Stimulated activated CD4-positive, alpha-beta T cell treated with anti-CD3 and anti-CD28 coated beads, Interleukin-2, amount 100 ng/mL, for 48 hours (primary cell): Measurements from ENCODE around the gene PRKG1.
"Not testable (repeated sequence)": the region's sequence is repeated elsewhere in the genome, so short reads cannot be mapped to it uniquely, and the experiment has no call there.

ENCODE experiments used
- DNase-seq, 2 donors: peaks; one replicate each; pipeline ENCODE4 v3.0.0-alpha.2; 2020

PRKG1 gene

DNA sequence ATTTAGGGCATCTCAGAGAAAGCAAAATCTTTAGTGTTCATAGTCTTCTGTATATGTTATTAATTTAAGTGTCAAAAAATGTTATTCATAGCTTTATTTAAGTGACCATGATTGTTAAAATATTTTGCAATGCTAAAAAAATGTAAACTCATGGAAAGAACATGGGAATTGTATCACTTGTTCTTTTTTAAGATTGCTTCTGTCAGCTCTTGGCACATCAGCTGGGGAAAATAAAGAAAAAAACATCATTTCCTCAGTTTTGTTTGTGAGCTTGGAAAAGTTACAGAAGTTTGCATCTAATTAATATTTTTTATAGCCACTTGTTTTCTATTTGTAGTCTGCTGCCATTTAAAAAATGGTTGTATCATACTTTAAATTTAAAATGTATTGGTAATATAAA, 911.0 kb downstream of the PRKG1 start:
- DNase-seq = no peak

DNA sequence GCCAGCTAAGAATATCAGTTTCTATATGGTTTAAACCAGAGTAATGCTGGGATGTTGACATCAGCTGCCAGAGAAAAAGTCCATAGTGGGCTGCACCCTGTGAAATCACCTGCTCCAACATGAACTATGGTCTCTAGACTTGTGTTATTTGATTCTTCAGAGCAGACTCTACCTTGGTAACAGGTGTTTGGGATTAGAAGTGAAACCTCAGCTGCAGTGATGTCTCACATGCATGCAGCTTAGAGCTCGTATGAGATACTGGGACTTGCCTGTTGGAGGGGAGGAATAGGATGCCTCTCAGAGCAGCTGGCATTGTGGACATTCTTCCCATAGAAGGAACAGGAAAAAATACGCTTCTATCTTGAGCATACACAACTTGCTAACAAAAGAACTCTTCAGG, 912.2 kb downstream of the PRKG1 start:
- no peak for DNase-seq

DNA sequence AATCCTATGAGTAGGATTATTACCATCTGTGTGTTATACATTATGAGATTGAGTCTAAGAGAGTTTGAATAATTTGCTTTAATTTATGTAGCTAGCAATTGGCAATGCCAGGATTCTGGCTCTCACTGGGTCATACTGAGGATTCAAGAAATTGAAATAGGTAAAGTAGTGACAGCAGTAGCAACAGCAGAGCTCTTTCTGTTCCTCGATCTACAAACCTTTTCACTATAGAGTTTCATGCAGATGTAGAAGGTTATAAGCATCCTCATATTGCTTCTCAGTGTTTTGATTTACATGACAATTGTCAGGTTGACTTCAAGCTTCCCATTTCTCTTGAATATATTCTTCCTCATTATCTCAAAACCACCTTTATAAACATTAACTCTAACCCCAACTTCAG, 919.2 kb downstream of the PRKG1 start:
- DNase-seq = no peak

DNA sequence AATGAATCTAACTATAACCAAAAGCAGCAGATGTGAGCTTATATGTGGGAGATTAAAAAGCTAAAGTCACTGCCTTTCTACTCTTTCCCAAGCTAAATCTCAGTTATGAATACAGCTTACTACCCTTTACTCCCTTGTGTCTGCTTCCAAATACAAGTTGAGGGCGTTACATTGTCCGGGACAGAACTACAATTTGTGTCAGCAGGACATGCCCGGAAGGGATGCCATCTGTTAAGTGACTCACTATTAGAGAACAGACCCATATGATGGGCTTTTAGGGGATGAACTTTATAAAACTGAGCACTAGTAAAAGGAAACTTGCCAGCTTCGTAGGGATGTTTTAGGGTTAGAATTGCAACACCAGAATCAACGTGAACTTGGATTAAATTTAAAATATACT, 924.8 kb downstream of the PRKG1 start:
- no peak for DNase-seq

DNA sequence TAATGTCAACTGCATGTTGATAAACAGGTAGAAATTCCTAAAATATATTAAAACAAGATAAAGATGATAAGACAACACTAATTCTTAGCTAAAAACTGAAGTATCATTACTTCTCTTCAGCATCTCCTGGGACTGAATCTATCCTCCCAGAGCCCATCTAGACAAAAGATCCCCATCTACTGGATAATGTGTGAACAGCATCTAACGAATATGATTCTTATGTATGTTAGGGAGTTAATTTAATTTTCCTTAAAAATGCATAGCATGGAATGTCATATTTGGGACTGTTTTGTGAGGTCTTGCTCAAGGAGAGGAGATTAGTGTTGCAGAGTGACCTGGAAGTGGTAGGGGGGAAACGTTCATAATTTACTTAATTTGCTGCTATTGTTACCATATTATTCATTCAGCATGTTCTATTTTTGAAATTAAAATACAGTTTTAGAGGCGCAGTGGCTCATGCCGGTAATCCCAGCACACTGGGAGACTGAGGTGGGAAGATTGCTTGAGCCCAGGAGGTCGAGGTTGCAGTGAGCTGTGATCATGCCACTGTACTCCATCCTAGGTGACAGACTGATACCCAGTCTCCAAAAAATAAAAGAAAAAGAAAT, 930.2 kb downstream of the PRKG1 start:
- DNase-seq = no peak

DNA sequence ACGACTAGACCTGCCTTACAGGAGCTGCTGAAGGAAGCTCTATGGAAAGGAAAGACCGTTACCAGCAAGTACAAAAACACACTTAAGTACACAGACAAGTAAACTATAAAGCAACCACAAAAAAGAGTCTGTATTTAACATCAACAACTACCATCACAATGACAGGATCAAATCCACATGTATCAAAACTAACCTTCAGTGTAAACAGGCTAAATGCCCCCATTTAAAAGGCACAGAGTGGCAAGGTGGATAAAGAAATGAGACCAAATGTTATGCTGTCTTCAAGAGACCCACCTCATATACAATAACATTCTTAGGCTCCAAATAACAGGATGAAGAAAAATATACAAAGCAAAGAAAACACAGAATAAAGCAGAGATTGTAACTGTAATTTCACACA, 932.8 kb downstream of the PRKG1 start:
- no peak for DNase-seq

DNA sequence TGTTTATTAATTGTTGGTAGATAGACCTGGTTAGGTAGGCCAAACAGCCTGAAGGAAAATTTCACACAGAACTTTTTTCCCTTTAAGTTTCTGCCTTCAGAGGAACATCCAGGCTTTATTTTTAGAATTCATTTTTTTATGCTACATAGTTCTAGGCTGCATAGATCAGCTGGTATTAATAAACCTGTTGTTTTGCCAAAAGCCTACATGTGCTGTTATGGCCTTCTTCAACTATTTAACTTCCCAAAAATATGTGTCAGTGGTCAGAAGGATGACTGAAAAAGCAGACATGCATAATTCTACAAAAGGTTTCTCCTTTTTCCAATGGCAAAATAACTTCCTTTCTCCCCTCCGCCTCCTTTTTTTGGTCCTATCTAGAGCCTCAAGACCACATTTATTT, 936.8 kb downstream of the PRKG1 start:
- DNase-seq = no peak

DNA sequence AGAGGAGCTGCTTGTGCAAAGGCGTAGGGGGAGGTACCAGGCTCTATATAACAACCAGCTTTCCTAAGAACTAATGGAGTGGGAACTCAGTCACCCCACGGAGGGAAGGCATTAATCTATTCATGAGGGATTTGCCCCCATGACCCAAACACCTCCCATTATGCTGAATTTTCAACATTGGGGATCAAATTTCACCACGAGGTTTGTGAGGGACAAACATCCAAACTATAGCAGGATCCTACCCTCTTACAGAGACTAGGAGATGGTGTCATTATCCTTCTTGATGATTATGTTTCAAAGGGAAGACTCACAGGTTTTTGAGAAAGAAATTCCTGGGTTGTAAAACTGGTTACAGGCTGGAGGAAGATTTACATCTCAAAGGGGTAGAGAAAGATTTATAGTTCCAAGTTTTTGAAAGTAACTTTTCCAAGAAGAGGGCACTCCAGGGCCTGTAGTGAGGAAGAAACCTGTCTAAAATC, 944.8 kb downstream of the PRKG1 start:
- DNase-seq = no peak

DNA sequence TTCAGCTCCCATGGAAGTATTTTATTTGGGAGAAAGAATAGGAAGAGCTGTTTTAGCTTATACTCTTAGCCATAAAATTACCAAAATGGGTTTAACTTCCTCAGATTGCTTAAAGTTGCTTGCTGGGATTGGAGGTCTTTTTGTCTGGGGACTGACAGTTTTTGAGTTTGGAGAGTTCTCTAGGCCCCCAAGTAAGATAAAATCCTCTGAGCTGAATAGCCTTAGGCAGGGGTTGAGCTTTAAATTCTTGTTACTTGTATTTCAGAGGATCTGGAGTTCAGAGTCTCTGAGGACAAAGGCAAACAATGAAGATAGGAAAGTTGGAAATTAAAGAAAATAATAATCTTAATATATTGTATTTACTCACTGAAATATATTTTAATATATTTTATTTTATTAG, 945.4 kb downstream of the PRKG1 start:
- DNase-seq = no peak

DNA sequence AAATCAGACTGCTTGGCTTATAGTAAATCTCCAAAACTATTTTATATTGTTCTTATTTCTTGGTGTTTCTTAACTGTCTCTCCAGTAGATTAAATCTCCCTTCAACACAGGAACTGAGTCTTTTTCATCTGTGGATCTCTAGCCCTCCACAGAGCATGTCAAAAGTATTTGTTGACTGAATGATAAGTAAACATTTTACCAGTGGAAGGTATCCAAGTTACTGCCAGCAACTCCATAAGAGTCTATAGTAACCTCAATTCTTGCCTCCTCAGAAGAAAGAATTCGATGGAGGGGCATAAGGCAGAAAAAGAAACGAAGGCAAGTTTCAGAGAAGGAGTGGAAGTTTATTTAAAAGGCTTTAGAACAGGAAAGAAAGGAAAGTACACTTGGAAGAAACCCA, 945.9 kb downstream of the PRKG1 start:
- no peak for DNase-seq

DNA sequence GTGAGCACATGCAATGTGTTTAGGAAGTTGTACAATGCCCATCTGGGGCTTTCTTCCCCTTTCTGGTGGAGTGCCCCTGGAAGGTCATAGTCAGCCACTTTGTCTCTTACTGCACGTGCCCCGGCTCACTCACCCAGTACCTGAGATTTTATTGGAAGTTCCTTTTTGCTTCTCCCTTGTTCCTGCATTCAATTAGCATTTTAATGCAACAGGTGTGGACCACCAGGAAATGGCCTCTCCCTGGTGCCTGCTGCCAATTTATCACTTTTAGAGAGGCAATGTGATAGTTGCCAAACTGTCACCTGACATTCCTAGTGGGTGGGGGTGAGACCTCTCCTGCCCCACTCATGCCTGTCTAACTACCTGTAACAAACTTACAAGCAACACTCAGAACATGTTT, 946.4 kb downstream of the PRKG1 start:
- no peak for DNase-seq

DNA sequence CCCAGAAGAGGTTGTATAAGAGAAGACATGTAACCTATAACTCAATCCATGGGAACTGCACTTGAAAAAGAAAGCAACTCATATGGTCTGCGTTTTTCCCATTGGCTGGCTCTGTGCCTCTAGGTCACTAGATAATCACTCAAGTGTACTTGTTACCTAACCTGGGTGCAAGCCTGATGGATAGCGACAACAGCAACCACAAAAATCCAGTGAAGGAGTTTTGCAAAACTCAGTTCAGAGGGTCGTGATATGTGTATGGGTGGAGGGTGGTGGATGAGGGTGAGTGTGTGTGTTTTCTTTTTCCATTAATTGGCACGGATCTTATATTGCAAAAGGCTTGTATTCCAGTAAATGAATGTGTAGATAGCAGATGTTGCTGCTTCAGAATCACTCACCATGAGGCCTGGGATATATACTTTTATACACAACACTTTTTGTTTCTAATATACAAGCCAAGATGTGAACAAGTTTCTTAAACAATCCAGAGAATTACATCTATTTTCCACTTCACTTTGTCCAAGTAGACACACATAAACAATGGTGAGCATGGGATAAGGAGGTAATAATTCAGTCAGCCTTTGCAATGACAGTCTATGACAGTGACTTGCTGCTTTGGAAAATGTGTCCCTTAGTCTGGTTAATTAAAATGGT, 952.9 kb downstream of the PRKG1 start:
- no peak for DNase-seq

DNA sequence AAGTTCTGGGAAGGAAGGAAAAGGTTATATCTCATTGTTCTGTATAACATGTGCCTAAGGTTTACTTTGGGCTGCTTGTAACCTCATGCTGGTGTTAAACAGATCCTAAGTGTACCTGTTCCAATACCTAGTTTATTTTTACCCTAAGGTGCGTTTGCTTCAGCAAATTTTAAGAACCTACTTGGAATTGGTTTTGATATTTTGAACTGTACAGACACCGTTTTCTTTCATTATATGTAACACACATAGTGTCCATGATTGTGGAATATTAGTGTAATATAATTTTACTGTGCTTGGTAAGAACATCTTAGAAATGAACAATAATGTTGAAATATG, 954.2 kb downstream of the PRKG1 start:
- no peak for DNase-seq

DNA sequence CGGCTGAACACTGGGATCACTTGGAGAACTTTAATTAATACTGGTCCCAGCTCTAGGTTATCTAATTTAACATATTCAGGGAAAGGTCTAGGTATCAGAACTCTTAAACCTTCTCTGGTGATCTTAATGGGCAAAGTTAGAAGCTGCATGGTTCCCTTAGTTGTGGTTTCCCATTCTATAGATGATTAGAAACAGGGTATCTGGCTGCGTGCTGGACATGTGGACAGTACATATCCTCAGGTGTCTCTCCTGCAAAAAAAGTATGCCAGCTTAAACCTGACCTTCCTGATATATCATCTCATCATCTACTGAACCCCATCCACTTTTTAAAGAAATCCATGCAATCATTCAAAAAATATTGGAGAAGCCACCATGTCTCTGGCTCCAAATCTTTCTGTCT, 955.3 kb downstream of the PRKG1 start:
- DNase-seq = no peak

DNA sequence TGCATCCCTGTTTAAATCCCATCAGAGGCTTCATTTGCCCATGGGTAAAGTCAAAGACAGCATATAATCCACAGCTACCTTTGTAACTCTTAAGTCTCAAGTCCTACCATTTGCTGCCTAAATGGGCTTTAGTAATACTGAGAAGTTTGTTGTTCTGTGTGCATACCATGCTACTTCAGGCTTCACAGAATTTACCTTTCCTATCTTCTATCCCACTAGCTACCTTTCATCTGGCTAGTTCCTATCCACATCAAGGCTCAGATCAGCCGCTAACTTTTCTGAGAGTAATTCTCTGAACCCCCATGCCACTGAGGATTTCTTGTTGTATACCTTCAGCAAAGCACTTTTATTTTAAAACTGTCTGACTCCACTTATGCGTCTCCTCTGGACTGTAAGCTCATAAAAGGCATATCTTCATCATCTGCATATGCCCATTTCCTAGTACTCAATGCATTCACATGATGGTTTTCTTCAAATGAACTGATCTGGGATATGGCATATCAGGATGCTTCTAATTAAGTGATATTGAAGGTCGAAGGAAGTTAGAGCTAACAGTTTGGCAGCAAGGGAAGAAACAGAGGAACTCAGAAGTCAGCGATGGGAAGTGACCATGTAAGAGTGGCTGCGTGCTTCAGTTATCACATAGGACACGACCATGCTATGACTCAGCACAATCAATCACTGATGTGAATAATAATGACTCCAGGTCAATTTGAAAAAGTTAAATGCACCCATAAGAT, 955.9 kb downstream of the PRKG1 start:
- DNase-seq = no peak

DNA sequence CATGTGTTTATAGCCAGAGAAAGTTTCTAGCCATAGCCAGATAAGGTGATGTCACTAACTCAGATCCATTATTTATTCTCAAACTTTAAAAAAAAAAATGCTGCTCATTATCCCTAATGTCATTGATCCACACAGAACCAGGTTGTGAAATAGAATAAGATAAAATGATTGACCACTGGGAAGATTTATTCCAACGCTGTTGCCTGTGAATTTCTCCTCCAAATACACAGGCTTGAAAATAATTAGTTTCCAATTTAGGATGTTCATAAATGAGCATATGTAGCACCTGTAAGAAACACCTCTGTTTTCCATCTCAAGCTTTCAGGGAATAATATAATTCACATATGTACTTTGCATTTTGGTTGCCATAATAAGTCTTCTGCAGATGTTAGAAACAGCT, 956.7 kb downstream of the PRKG1 start:
- no peak for DNase-seq

DNA sequence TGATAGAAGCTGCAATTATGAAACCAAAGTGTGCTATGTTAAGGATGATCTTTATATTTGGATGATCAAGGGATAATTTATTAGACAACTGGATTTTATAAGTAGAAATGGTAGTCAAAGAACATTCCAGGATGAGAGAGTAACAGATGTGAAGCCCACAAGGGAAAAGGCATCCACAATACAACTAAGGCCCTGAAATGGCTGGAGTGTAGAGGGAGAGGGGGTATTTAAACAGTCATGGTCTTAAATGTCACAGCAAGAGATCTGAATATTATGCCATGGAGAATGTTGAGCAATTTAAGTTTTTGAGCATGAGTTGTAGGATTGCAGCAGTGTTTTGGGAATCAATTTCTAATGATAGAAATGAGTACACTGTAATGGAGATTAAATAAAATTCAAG, 957.5 kb downstream of the PRKG1 start:
- DNase-seq = no peak

DNA sequence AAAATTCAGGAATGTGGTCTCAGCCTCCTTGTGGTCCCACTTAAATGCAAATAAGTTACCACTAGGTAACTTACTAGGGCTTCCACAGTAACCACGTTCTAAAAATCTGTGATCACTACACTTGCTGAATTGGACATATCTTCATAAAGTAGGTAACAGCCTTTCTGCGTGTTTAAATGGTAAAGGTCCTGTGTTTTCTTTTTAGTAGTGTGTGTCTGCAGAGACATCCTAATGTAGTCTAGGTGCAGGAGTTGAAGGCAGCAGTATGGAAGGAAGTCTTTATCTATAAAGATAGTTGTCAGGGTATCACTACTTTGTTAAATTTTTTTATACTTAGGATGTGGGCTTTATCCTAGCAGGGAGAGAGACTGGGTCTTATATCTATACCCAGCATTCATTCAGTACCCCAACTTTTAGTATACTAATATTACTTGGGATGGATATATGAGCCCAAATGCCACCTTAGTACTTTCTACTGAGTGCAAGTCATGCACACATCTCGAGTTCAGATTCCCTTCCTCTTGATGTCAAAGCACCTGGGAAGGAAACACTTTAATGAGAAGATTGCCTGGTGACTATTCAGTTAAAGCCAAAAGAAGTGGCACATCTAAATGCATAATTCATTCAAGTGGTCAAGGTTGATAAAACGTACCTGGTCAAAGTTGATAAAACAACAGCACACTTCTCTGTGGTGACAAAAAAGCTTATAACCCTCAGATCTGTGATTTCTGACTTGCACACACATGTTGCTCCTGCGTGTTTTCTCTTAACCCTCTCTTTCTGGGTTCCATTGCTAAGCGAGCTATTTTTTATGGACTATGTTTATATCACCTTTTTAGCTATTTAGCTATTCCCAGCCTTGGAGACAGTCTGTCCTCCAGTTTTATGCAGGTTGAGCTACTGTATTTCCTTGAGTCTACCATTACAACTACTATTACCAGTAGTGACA, 958.7 kb downstream of the PRKG1 start:
- no peak for DNase-seq

DNA sequence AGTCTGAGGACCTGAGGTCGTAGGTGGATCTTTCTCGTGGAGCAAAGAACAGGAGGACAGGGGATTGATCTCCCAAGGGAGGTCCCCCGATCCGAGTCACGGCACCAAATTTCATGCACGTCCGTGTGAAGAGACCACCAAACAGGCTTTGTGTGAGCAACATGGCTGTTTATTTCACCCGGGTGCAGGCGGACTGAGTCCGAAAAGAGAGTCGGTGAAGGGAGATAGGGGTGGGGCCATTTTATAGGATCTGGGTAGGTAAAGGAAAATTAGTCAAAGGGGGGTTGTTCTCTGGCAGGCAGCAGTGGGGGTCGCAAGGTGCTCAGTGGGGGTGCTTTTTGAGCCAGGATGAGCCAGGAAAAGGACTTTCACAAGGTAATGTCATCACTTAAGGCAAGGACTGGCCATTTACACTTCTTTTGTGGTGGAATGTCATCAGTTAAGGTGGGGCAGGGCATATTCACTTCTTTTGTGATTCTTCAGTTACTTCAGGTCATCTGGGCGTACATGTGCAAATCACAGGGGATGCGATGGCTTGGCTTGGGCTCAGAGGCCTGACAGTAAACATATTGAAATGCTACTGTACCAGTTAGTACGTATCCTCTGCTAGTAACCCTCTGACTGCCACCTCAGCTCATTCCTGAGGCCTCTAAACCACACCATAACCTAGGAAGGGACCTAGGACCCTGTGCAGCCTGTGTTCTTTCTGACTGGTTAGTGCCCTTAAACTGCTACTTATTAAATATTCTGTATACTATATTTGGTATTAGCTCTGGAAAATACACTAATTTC, 964.9 kb downstream of the PRKG1 start:
- DNase-seq = not testable (repeated sequence)

DNA sequence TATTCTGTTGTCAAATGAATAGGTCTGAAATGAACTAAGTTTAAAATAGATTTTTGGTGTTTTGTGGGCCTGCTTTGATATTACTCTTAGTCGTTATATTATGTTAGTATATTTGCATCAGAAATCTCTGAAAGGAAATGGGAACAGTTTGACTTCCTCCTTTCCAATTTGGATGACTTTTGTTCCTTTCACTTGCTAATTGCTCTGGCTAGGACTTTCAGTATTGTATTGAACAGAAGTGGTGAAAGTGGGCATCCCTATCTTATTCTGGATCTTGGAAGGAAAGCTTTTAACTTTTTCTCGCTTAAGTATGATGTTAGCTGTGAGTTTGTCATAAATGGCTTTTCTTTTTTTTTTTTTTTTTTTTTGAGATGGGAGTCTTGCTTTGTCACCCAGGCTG, 966.2 kb downstream of the PRKG1 start:
- no peak for DNase-seq

DNA sequence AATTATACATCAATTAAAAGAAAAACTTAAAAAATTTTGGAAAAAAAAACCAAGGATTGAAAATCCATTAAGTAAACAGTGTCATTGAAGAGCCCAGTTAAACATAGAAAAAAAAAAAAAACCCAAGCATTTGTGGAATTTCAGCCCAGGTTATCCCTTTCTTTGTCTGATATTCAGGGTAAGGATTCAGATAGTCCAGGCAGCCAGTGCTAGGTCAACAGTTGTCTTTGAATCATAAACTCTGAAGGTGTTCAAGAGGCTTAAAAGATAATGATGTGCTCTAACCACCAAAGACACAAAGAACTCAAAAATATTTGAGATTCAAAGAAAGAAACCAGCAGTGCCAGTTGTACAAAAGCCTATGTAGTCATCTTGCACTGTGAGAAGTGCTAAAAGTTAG, 969.5 kb downstream of the PRKG1 start:
- DNase-seq = no peak

DNA sequence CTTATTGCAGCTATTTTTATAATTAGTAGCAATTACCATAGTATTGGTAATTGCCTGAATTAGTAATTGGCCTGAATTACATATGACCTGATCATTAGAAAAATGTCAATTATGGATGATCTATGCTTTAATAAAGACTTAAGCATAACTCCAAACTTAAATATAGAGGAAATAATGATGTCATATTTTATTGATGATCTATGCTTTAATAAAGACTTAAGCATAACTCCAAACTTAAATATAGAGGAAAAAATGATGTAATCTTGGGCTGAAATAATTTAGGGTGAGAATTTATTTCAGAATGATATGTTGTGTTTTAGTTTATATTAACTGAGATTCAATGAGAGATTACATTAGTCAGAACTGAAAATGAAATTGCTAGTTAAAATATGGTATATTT, 973.8 kb downstream of the PRKG1 start:
- no peak for DNase-seq
